IMR-90 (cell line): Measurements from ENCODE around the gene NRL. TPM values are rescaled to one million over a fixed set of nuclear protein-coding genes. Genes with fewer than 3 reads are reported as not detected.

ENCODE experiments used
- MAZ ChIP-seq: IDR thresholded peaks from 2 replicates; pipeline ENCODE4 v1.6.1; 2012; ENCODE audit warnings: low read depth, mild to moderate bottlenecking, low read length, improper control_type of control experiment, moderate library complexity, borderline replicate concordance
- RFX5 ChIP-seq: IDR thresholded peaks from 2 replicates; pipeline ENCODE4 v1.8.0; 2012; ENCODE audit warnings: low read depth, mild to moderate bottlenecking, low read length, moderate library complexity
- polyA plus RNA-seq, 3 experiments: library from polyadenylated mRNA; depleted of rRNA; stranded (reverse); fragments of >200 nt; gene quantifications; 2 replicates each; pipeline ENCODE4 v1.2.3, GENCODE V29; 2012; ENCODE audit warnings: low replicate concordance in 1 of 3
- total RNA-seq: library from RNA; depleted of rRNA; stranded (reverse); fragments of >200 nt; gene quantifications from 2 replicates; pipeline ENCODE4 v1.2.3, GENCODE V29; 2012

The NRL gene
- total and polyA plus RNA-seq, 2 of the 4 experiments (the other 2 are of a cell fraction) = 0.18 to 0.70 TPM

GRCh38 chr14:24137529-24138395 lies 23.0 kb upstream of the NRL start (continued):
- TF ChIP-seq MAZ = no peak
- TF ChIP-seq RFX5 = no peak
